ENCODE results near the gene TRIM31. TPM values are rescaled to one million over a fixed set of nuclear protein-coding genes. Genes with fewer than 3 reads are reported as not detected.

Gene TRIM31
- total RNA-seq, 1 donor from 2014 or later: not detected

- H3K9me3 Mint-ChIP-seq: no peaks in the 10 kb centered on the region
- peaks cover 44% of the 10 kb centered on the region for H3K27me3 Mint-ChIP-seq (ENCODE audit: low read depth)
- H3K4me3 Mint-ChIP-seq: peak overlapping the region; percentile 96
- TF ChIP-seq CTCF (conservative IDR thresholded peaks at IDR 0.05): no peak
- H3K4me1 Mint-ChIP-seq: peaks cover 36% of the 10 kb centered on the region
- H3K27ac Mint-ChIP-seq (ENCODE audit: unreplicated experiment): peak overlapping the region; percentile 95
- no peak for DNase-seq (ENCODE audit: low read depth, low spot score)
- peaks cover 14% of the 10 kb centered on the region for H3K36me3 Mint-ChIP-seq (ENCODE audit: low read depth)
Observed at GRCh38 chr6:30067460-30068139, 45.3 kb downstream of the TRIM31 start.

GRCh38 chr6:30066577-30067459 lies 46.1 kb downstream of the TRIM31 start, which contains the start of gene PPP1R11:
Gene PPP1R11, plus strand, starts transcription at chr6:30067198. Its CDS starts 213 bp downstream, at chr6:30067411.
- H3K27ac Mint-ChIP-seq (ENCODE audit: unreplicated experiment): peak within 1 kb of the TSS; percentile 95
- peak within 1 kb of the TSS; percentile 96 for H3K4me3 Mint-ChIP-seq
- H3K4me1 Mint-ChIP-seq: peaks cover 39% of the 10 kb centered on the region
- H3K27me3 Mint-ChIP-seq (ENCODE audit: low read depth): peaks cover 36% of the 10 kb centered on the region
- H3K36me3 Mint-ChIP-seq (ENCODE audit: low read depth): peaks cover 14% of the 10 kb centered on the region
- peak; percentile 91 for DNase-seq (ENCODE audit: low read depth, low spot score)
- TF ChIP-seq CTCF (conservative IDR thresholded peaks at IDR 0.05): no peak
- H3K9me3 Mint-ChIP-seq: no peaks in the 10 kb centered on the region

- no peaks in the 10 kb centered on the region for H3K9me3 Mint-ChIP-seq
- peak overlapping the region; percentile 96 for H3K4me3 Mint-ChIP-seq
- peaks cover 14% of the 10 kb centered on the region for H3K36me3 Mint-ChIP-seq (ENCODE audit: low read depth)
- peak overlapping the region; percentile 82 for H3K27ac Mint-ChIP-seq (ENCODE audit: unreplicated experiment)
- H3K27me3 Mint-ChIP-seq (ENCODE audit: low read depth): peaks cover 31% of the 10 kb centered on the region
- DNase-seq (ENCODE audit: low read depth, low spot score): no peak
- H3K4me1 Mint-ChIP-seq: peaks cover 41% of the 10 kb centered on the region
- TF ChIP-seq CTCF (conservative IDR thresholded peaks at IDR 0.05): no peak
Observed at GRCh38 chr6:30066082-30066481, 46.8 kb downstream of the TRIM31 start.

- no peak for TF ChIP-seq CTCF (conservative IDR thresholded peaks at IDR 0.05)
- peaks cover 2% of the 10 kb centered on the region for H3K36me3 Mint-ChIP-seq (ENCODE audit: low read depth)
- no peak overlapping the region for H3K27ac Mint-ChIP-seq (ENCODE audit: unreplicated experiment)
- peaks cover 42% of the 10 kb centered on the region for H3K4me1 Mint-ChIP-seq
- no peak for DNase-seq (ENCODE audit: low read depth, low spot score)
- H3K27me3 Mint-ChIP-seq (ENCODE audit: low read depth): peaks cover 8% of the 10 kb centered on the region
- no peaks in the 10 kb centered on the region for H3K9me3 Mint-ChIP-seq
- H3K4me3 Mint-ChIP-seq: peak overlapping the region; percentile 99
Observed at GRCh38 chr6:30063315-30063714, 49.6 kb downstream of the TRIM31 start.

- Mint-ChIP-seq H3K36me3 (ENCODE audit: low read depth) (peaks cover 2% of the 10 kb centered on the region), H3K4me1 (peaks cover 35% of the 10 kb centered on the region), H3K27me3 (ENCODE audit: low read depth) (peaks cover 6% of the 10 kb centered on the region), H3K4me3 (peak overlapping the region; percentile 99), H3K9me3 (no peaks in the 10 kb centered on the region), H3K27ac (ENCODE audit: unreplicated experiment) (no peak overlapping the region)
- no peak for TF ChIP-seq CTCF (conservative IDR thresholded peaks at IDR 0.05)
- no peak for DNase-seq (ENCODE audit: low read depth, low spot score)
Observed at GRCh38 chr6:30062471-30063178, 50.3 kb downstream of the TRIM31 start.

Data from neural crest cell (in vitro differentiated cells).